Umbilical cord (tissue), 2 donors: ENCODE results near the gene MON2. TPM values are rescaled to one million over a fixed set of nuclear protein-coding genes. Genes with fewer than 3 reads are reported as not detected.
"Not testable (repeated sequence)": the region's sequence is repeated elsewhere in the genome, so short reads cannot be mapped to it uniquely, and the experiment has no call there.

Source experiments
- DNase-seq: peaks from one replicate; pipeline ENCODE4 v3.0.0-alpha.2; 2015; ENCODE audit warnings: low spot score
- total RNA-seq: library from RNA; depleted of rRNA; stranded (reverse); fragments of >200 nt; gene quantifications from one replicate; pipeline ENCODE4 v1.2.3, GENCODE V29; 2014; ENCODE audit warnings: low replicate concordance; ENCODE audit not compliant: insufficient read depth

Gene MON2
- total RNA-seq, result 93.9 TPM

GRCh38 chr12:62466594-62467491 is at the start of gene MON2:
TSS of gene MON2 (plus strand) at chr12:62466826. CDS start at chr12:62467208, 382 bp downstream.
- peak; percentile 95 for DNase-seq

- DNase-seq, result no peak
These were observed 40.5 kb upstream of the MON2 start for GRCh38 chr12:62426089-62426488.

GRCh38 chr12:62429457-62429856 is 37.2 kb upstream of the MON2 start:
- DNase-seq, result no peak

GRCh38 chr12:62434494-62435302 is 31.9 kb upstream of the MON2 start:
- DNase-seq, result no peak

GRCh38 chr12:62435303-62436163 is 31.1 kb upstream of the MON2 start:
- DNase-seq, result peak; percentile 56

- no peak for DNase-seq
These were observed 30.5 kb upstream of the MON2 start for GRCh38 chr12:62436164-62436503.

GRCh38 chr12:62438098-62438692 is 28.4 kb upstream of the MON2 start:
- DNase-seq, result peak; percentile 49

- no peak for DNase-seq
These were observed 19.7 kb upstream of the MON2 start for GRCh38 chr12:62446754-62447452.

GRCh38 chr12:62448436-62448835 is 18.2 kb upstream of the MON2 start:
- no peak for DNase-seq

- DNase-seq, result not testable (repeated sequence)
These were observed 11.2 kb upstream of the MON2 start for GRCh38 chr12:62455429-62455828.

GRCh38 chr12:62458626-62459025 is 8.0 kb upstream of the MON2 start:
- no peak for DNase-seq

- no peak for DNase-seq
These were observed 6.7 kb upstream of the MON2 start for GRCh38 chr12:62459976-62460375.

- not testable (repeated sequence) for DNase-seq
These were observed 5.3 kb upstream of the MON2 start for GRCh38 chr12:62461171-62461837.

- not testable (repeated sequence) for DNase-seq
These were observed 3.4 kb upstream of the MON2 start for GRCh38 chr12:62463252-62463651.

GRCh38 chr12:62466018-62466593 is 520 bp upstream of the MON2 start:
- DNase-seq, result peak; percentile 77

GRCh38 chr12:62468397-62468796 is 1.8 kb downstream of the MON2 start:
- no peak for DNase-seq

- no peak for DNase-seq
These were observed 2.3 kb downstream of the MON2 start for GRCh38 chr12:62468935-62469334.

GRCh38 chr12:62469704-62470103 is 3.1 kb downstream of the MON2 start:
- no peak for DNase-seq

- no peak for DNase-seq
These were observed 5.1 kb downstream of the MON2 start for GRCh38 chr12:62471734-62472133.

GRCh38 chr12:62472472-62472871 is 5.8 kb downstream of the MON2 start:
- no peak for DNase-seq
